PFSK-1 (cell line): ENCODE measurements around the gene LAMC1.

Source experiments
- POLR2AphosphoS5 ChIP-seq: IDR thresholded peaks from 2 replicates; pipeline ENCODE4 v1.6.1; 2012; ENCODE audit warnings: low read depth, mild to moderate bottlenecking, control low read depth, low read length, moderate library complexity
- SIN3A ChIP-seq: IDR thresholded peaks from 2 replicates; pipeline ENCODE4 v1.6.1; 2012; ENCODE audit warnings: mild to moderate bottlenecking, low read length, moderate library complexity, borderline replicate concordance; ENCODE audit not compliant: insufficient read depth
- TAF1 ChIP-seq: IDR thresholded peaks from 2 replicates; pipeline ENCODE4 v1.6.1; 2012; ENCODE audit warnings: low read length, control low read depth, borderline replicate concordance; ENCODE audit not compliant: insufficient read depth

DNA sequence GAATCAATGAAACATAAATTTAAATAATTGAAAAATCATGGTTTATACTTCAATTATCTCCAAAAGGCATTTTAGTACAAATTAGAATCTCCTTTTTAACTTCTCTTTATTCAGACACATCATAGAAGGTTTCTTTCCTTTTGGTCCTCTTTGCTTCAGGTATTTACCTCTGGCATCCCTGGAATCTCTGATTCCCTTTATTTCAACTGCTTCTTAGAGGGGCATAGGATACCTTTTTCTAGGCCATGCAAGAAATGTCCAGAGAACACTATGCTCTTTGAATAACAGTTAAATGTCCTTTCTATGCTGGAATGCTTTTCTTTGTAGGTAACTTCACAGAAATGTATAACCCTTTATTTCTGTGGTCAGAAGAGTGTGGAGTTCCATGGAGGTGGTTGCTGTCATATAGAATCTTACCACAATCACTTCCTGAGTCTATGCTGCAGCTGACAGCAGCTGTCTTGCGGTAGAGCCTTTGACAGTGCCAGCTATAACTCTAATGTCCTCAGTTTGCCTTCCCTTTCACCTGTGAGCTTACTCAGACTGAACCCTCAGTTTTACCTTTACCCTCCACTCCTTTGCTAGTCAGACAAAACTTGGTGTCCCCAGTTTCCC is 171.4 kb downstream of the LAMC1 start:
- TF ChIP-seq POLR2AphosphoS5 (no peak), SIN3A (no peak), TAF1 (no peak)
